ENCODE results near the gene ITGAD.
A peak's percentile ranks its signal among the peaks of the same experiment; 100 is the strongest.
"Not testable (repeated sequence)": the region's sequence is repeated elsewhere in the genome, so short reads cannot be mapped to it uniquely, and the experiment has no call there.

Gene ITGAD

DNA sequence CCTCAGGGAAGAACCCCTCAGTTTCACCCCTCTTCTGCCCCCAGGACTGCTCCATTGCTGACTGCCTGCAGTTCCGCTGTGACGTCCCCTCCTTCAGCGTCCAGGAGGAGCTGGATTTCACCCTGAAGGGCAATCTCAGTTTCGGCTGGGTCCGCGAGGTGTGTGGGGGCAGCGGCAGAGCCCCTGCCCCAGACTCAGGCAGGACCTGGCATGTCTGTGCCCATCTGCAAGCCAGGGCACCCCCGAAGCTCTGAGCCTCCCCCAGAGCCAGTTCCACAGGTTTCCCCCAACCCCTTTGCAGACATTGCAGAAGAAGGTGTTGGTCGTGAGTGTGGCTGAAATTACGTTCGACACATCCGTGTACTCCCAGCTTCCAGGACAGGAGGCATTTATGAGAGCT, 30.7 kb downstream of the ITGAD start:
- H3K9me3 Mint-ChIP-seq, result no peaks in the 10 kb centered on the region
- peaks cover 34% of the 10 kb centered on the region for H3K27me3 Mint-ChIP-seq
- H3K27ac Mint-ChIP-seq, result no peak overlapping the region
- no peaks in the 10 kb centered on the region for H3K36me3 Mint-ChIP-seq (ENCODE audit: low read depth)
- no peak overlapping the region for H3K4me3 Mint-ChIP-seq
- DNase-seq, result no peak
- H3K4me1 Mint-ChIP-seq (ENCODE audit: low read depth), result peaks cover 32% of the 10 kb centered on the region

DNA sequence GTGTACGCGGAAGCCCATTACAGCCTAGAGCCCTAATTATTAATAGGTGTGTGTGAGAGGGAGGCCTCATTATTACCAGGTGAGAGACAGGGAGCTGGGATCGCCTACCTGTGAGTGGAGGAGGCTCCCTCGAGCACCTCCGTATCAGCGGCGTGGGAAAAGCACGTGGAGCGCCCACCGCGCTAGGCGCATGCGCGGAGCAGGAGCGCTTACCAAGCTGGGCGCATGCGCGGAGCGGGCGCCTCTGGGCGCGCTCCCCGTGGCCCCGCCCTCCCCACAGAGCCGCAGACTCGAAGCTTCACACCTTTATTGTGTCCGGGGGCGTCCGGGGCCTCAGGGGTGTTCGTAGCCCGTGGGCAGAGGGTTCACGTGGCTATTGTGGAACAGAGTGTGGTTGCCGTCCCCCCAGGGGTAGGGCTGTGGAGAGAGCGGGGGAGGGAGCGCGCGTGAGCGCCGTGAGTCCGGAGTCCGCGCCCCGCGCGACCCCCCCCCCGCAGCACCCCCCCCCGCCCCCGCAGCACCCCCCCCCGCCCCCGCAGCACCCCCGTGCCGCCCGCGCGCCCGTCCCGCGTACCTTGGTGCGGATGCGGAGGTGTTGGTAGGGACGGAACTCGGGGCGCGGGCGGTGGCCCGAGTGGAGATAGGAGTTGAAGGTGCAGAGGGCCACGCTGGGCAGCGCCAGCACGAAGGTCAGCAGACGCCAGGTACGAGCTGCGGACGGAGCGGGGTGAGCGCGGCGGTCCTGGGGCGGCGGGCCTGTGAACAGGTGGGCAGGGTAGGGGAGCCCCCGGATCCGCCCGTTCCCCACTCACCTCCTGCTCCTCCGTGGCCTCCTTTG, 34.5 kb downstream of the ITGAD start:
- Mint-ChIP-seq H3K27me3 (peaks cover 25% of the 10 kb centered on the region), H3K9me3 (no peaks in the 10 kb centered on the region), H3K4me1 (ENCODE audit: low read depth) (peaks cover 18% of the 10 kb centered on the region), H3K27ac (no peak overlapping the region), H3K36me3 (ENCODE audit: low read depth) (no peaks in the 10 kb centered on the region), H3K4me3 (no peak overlapping the region)
- peak; percentile 81 for DNase-seq

DNA sequence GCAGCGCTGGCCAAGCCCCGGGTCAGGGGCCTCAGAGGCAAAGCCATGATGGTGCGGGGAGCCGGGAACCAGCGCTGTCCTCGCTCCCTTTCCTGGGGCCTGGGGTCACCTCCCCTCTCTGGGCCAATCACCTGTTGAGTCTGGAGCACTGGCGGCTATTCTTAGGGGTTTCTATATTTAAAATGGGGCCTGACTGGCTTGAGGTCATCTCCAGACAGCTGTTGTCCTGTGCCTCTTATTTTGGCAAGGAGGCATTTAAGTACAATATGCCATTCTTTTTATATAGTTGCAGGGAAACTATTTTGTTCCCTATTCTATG, 35.1 kb downstream of the ITGAD start, which contains the start of gene COX6A2:
Gene COX6A2 (minus strand): TSS at position 82 of the 319 bp plus-strand sequence. CDS start 35 bp downstream, at position 47.
- Mint-ChIP-seq H3K36me3 (ENCODE audit: low read depth) (no peaks in the 10 kb centered on the region), H3K9me3 (no peaks in the 10 kb centered on the region), H3K4me1 (ENCODE audit: low read depth) (peaks cover 14% of the 10 kb centered on the region), H3K27ac (no peak within 1 kb of the TSS), H3K27me3 (peaks cover 21% of the 10 kb centered on the region), H3K4me3 (no peak within 1 kb of the TSS)
- DNase-seq, result no peak

DNA sequence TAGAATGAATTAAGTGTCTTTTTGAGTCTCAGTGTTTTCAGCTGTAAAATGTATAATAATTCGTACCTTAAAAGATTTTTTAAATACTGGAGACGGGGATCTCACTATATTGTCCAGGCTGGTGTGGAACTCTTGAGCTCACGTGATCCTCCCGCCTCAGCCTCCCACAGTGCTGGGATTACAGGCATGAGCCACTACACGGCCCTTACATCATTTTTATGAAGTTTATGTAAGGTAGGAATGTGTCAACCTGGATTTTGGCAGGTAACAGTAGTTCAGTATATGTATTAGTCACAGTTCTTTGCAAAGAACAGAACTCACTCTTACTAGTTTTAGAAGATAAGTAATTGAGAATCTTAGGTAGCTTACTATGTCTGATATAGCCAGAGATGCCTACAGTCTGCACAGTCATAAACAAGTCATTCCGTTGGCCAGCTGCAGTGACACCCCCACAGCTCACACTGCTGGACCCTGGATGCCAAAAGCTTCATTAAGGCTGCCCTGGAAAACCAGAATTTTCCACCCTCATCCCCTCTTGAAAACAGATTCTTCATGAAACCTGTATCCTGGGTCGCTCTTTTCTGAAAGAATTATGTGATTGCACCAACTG, 35.6 kb downstream of the ITGAD start:
- peaks cover 10% of the 10 kb centered on the region for H3K4me1 Mint-ChIP-seq (ENCODE audit: low read depth)
- no peak overlapping the region for H3K27ac Mint-ChIP-seq
- H3K9me3 Mint-ChIP-seq, result no peaks in the 10 kb centered on the region
- no peak for DNase-seq
- H3K36me3 Mint-ChIP-seq (ENCODE audit: low read depth), result no peaks in the 10 kb centered on the region
- no peak overlapping the region for H3K4me3 Mint-ChIP-seq
- H3K27me3 Mint-ChIP-seq, result peaks cover 16% of the 10 kb centered on the region

DNA sequence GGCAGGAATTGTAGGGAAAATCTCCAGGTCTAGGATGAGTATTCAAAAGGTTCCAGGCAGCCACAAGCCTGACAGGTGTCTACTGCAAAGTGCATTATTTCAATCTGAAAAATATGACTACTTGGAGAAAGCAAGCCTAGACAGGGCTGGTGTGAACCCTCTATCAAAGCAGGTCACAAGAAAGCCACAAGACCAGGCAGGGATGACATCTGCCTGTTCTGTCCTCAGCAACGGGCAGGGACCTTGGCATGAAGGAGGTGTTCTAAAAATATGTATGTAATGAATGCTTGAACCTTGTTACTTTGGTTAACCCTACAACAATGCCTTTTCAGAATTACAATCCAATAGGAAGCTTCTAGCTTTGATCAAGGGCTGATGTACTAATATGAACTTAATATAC, 36.2 kb downstream of the ITGAD start:
- no peak overlapping the region for H3K27ac Mint-ChIP-seq
- no peak overlapping the region for H3K4me3 Mint-ChIP-seq
- H3K9me3 Mint-ChIP-seq, result no peaks in the 10 kb centered on the region
- H3K36me3 Mint-ChIP-seq (ENCODE audit: low read depth), result no peaks in the 10 kb centered on the region
- H3K4me1 Mint-ChIP-seq (ENCODE audit: low read depth), result peaks cover 10% of the 10 kb centered on the region
- no peak for DNase-seq
- H3K27me3 Mint-ChIP-seq, result peaks cover 11% of the 10 kb centered on the region

DNA sequence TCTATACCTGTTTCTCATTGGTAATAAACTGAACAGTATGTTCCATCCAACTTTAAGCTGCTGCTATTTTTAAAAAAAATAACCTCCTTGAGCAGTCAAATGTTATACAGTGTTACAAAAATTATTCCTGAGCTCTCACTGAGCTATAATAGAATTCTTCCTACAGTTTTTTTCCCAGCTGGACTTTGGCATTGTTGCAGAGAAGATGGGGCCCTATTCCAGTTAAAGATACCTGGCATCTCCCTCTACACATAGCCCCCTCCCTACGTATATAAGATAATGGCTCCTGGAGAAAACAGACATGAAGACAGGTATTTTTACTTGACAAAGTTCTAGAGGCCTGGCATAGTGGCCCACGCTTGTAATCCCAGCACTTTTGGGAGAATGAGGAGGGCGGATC, 36.7 kb downstream of the ITGAD start:
- peaks cover 11% of the 10 kb centered on the region for H3K27me3 Mint-ChIP-seq
- H3K9me3 Mint-ChIP-seq, result no peaks in the 10 kb centered on the region
- H3K27ac Mint-ChIP-seq, result no peak overlapping the region
- H3K4me1 Mint-ChIP-seq (ENCODE audit: low read depth), result peaks cover 10% of the 10 kb centered on the region
- no peak for DNase-seq
- no peaks in the 10 kb centered on the region for H3K36me3 Mint-ChIP-seq (ENCODE audit: low read depth)
- H3K4me3 Mint-ChIP-seq, result no peak overlapping the region

DNA sequence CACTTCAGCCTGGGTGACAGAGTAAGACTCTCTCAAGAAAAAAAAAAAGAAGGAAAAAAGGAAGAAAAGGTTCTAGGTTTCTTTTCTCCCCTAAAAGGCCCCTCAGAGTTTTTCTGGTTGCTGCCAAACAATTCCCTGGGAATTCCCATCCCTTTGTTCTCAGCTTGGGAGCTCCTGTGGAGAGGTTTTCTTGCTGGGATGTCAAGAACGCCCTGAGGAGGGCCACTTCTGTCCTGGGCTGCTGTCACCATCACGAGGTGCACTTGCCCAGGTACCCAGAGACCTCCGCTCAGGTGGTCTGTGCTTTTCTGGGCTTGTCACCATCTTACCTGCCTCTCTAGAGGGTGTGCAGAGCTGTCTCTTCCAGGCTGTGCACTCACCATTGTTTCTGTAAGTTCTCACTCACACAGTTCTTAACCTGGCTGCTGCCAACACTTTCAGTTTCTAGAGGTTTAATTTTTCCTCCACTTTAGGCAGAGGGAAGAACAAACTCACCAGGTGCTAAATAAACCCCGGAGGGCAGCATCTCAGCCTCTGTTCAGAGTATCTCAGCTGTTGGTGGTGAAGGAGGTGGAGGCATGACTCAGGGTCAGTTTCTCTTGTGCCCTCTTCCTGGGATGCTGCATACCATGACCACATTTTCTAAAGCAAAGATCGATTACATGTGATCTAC, 37.4 kb downstream of the ITGAD start:
- no peak for DNase-seq
- Mint-ChIP-seq H3K36me3 (ENCODE audit: low read depth) (no peaks in the 10 kb centered on the region), H3K27me3 (peaks cover 7% of the 10 kb centered on the region), H3K27ac (peak overlapping the region; percentile 5), H3K4me3 (no peak overlapping the region), H3K4me1 (ENCODE audit: low read depth) (peaks cover 10% of the 10 kb centered on the region), H3K9me3 (no peaks in the 10 kb centered on the region)

DNA sequence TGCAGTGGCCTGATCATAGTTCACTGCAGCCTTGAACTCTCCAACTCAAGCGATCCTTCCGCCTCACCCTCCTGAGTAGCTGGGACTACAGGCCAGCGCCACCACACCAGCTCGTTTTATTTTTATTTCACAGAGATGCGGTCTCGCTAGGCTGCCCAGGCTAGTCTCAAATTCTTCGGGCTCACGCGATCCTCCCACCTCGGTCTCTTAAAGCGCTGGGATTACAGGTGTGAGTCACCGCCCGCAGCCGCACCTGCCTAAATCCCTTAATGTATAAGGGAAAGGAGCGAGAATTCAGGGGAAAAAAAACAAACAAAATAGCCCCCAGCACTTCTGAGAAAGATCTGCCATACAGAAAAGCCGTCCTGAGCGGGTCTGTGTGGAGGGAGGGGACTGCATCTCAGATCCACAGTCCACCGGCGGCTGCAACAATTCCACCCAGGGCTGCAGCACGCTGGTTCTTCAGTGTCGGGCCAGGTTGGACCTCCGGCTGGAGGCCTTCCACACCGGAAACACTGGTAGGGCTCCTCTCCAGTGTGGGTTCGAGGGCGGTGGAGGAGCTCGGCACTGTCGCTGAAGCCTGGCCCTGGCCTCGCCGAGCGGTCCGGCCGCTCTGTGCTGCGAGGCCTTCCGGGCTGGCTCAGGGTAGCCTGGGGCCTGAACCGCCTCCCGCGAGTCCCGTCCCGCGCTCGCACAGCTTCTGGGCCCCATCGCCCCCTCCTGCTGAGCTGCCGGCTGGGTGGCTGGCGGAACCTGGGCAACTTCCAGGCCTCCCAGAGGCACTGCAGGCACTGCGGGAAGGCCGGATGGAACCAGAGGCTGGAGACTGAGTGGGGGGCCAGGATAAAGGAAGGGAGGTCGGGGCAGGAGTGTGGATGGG, 42.4 kb downstream of the ITGAD start:
- no peaks in the 10 kb centered on the region for H3K36me3 Mint-ChIP-seq (ENCODE audit: low read depth)
- no peak overlapping the region for H3K4me3 Mint-ChIP-seq
- H3K4me1 Mint-ChIP-seq (ENCODE audit: low read depth), result peaks cover 16% of the 10 kb centered on the region

DNA sequence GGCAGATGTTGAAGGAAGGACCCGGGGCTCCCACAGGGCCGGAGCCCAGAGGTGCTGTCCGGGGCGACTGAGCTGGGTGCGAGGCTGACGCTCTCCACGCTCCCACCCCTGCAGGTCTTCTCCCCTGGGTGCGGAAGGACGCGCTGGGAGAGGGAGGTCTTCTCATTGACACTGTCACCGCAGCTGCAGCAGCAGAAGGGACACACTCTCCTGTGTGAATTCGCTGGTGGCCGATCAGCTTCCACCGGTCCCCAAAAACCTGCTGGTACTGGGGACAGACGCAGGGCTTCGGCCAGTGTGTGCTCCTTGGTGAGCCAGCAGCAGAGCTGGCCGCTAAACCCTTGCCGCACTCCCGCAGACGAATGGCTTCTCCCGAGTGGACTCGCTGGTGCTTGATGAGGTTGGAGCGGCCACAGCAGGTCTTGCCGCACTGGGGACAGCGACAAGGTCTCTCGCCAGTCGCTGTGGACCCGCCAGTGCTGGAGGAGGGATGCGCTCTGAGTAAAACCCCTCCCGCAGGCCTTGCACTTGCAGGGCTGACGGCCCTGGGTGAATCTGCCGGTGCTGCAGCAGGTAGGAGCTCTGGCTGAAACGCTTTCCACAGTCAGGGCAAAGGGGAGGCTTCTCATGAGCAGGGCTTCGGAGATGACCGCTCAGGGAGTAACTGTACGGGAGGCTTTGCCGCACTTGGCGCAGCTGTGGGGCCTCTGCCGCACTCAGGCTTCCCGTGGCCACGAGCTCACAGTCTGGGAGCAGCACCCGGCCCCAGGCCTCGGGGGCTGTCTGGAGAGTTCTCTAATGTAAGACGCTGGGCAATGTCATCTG, 43.3 kb downstream of the ITGAD start:
- no peak overlapping the region for H3K27ac Mint-ChIP-seq
- no peak overlapping the region for H3K4me3 Mint-ChIP-seq
- no peaks in the 10 kb centered on the region for H3K9me3 Mint-ChIP-seq
- H3K36me3 Mint-ChIP-seq (ENCODE audit: low read depth), result no peaks in the 10 kb centered on the region
- no peaks in the 10 kb centered on the region for H3K27me3 Mint-ChIP-seq
- H3K4me1 Mint-ChIP-seq (ENCODE audit: low read depth), result peaks cover 16% of the 10 kb centered on the region
- DNase-seq, result no peak

More for the DNA sequence above, 42.4 kb downstream of the ITGAD start:
- Mint-ChIP-seq H3K27ac (no peak overlapping the region), H3K9me3 (no peaks in the 10 kb centered on the region), H3K27me3 (no peaks in the 10 kb centered on the region)
- no peak for DNase-seq

DNA sequence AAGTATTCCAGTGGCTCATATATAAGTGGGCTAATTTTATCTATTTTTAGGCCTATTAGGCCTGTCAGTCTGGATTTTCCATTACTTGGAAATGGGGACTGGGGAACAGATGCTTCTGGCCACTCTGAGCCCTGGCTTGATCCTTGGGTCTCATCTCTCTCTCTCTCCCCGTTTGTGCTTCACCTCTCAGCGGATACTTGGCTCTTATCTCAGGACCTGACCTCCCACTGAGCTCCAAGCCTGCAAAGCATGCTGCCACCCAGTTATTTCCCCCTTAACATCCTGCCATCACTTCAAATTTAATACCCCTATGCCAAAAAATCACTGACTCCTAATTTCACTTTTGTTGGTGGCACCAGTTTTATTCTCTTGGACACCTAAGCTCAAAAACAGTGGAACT, 45.3 kb downstream of the ITGAD start:
- Mint-ChIP-seq H3K9me3 (no peaks in the 10 kb centered on the region), H3K36me3 (ENCODE audit: low read depth) (no peaks in the 10 kb centered on the region), H3K27ac (no peak overlapping the region), H3K4me3 (no peak overlapping the region), H3K27me3 (no peaks in the 10 kb centered on the region), H3K4me1 (ENCODE audit: low read depth) (peaks cover 23% of the 10 kb centered on the region)
- no peak for DNase-seq

DNA sequence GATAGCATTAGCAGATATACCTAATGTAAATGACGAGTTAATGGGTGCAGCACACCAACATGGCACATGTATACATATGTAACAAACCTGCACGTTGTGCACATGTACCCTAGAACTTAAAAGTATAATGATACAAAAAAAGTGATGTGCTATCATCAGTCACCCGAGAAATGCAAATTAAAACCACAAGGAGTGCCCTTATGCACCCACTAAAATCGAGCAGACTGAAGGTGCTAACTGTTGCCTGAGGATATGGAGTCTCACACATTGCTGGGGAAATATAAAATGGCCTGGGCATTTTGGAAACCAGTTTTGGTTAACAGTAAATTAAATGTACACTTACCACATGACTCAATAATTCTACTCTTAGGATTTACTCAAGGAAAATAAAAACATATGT, 45.9 kb downstream of the ITGAD start:
- peaks cover 23% of the 10 kb centered on the region for H3K4me1 Mint-ChIP-seq (ENCODE audit: low read depth)
- not testable (repeated sequence) for H3K36me3 Mint-ChIP-seq (ENCODE audit: low read depth); H3K9me3 Mint-ChIP-seq; H3K27me3 Mint-ChIP-seq; H3K4me3 Mint-ChIP-seq; DNase-seq; H3K27ac Mint-ChIP-seq

DNA sequence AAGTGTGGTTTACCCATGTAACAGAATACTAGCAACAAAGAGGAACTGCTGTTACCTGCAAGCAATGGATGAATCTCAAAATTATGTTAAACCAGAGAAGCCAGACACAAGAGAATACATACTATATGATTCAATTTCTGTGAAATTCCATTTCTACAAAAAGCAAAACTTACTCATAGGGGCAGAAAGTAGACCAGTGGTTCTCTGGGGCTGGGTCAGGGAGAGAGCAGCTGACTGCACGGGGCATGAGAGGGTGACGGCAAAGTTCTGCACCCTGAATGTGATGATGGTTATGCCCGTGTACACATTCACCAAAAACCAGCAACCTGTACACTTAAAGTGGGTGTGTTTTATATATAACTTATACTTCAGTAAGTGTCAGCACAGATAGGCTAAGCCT, 46.4 kb downstream of the ITGAD start:
- H3K27ac Mint-ChIP-seq, result no peak overlapping the region

DNA sequence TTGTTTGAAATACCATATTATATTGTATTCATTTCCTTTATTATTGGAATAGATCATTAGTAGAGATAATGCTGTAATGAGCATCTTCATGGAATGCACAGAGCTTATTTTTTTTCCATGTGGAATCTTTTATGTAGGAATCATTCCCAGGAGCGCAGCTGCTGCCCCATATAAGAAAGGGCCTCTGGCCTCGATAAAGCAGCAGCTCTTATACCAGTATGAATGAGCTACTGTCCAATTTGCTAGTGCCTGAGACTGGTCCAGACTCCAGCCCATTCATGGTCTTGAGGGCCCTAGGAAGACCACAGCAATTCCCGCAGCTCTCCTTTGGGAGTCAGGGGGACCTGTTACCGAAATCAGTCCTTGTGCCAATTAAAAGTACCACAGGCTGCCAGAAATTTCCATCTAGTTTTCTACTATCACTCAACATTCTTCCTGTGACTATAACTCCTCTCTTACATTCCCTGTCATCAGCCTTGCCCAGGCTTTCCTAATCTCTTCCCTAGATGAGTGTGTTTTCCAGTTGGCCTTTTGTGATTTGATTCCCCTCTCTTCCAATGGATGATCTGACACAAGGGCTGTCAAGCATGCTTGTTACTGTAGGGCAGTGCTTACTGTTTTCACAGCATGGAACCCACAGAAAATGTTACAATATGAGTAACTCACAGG, 47.5 kb downstream of the ITGAD start:
- H3K9me3 Mint-ChIP-seq, result no peaks in the 10 kb centered on the region
- H3K27ac Mint-ChIP-seq, result no peak overlapping the region
- no peaks in the 10 kb centered on the region for H3K27me3 Mint-ChIP-seq
- H3K4me1 Mint-ChIP-seq (ENCODE audit: low read depth), result peaks cover 23% of the 10 kb centered on the region
- H3K36me3 Mint-ChIP-seq (ENCODE audit: low read depth), result no peaks in the 10 kb centered on the region
- no peak overlapping the region for H3K4me3 Mint-ChIP-seq
- DNase-seq, result no peak

More for the DNA sequence above, 46.4 kb downstream of the ITGAD start:
- DNase-seq, result no peak
- no peaks in the 10 kb centered on the region for H3K36me3 Mint-ChIP-seq (ENCODE audit: low read depth)
- H3K4me1 Mint-ChIP-seq (ENCODE audit: low read depth), result peaks cover 23% of the 10 kb centered on the region
- no peak overlapping the region for H3K4me3 Mint-ChIP-seq
- no peaks in the 10 kb centered on the region for H3K9me3 Mint-ChIP-seq
- H3K27me3 Mint-ChIP-seq, result no peaks in the 10 kb centered on the region
